Measurements from ENCODE around the gene C16orf74. TPM values are rescaled to one million over a fixed set of nuclear protein-coding genes. Genes with fewer than 3 reads are reported as not detected.

Gene C16orf74
- total and polyA plus RNA-seq, 10 donors: 12.1 to 107 (median 19.3) TPM

DNA sequence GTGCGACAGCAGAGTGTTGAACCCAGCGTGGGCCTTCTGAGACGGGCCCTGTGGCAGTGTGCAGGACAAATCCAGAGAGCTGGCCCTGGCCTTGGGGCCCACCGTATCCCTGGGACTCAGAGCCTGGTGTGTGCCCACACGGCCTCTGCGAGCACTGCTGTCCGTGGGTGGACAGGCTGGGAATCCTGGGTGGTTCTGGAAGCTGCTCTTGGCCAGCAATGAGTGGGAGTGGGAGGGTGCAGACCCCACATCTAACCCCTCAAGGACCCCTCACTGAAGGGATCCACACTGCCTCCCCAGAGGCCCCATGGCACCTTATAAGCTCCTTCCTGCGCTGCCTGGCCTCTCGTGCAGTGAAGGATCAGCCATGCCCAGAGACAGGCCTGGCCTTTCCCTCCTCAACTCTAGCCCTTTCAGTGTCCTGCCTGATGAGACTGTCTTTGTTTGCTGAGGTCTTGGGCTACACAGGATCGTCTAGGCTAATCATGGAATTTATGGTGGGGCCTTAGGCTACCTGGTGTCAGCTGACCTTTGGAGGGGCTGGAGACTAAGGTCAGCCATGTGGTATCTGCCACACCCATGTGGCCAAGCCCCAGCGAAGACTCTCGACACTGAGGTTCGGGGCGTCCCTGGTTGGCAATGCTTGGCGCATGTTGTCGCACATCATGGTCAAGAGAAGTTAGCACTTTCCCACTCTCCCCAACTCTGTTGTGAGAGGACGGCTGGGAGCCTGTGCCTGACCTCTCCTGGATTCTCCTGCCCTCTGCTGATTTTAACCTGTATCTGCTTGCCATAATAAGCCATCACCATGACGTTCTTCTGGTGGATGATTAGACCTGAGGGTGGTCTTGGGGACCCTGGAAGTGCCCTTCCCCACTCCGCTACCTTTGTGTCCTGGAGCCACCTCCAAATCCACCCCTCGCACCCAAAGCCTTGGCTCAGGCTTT is 45.7 kb downstream of the C16orf74 start:
- H3K4me1 ChIP-seq: no peaks in the 10 kb centered on the region
- H3K4me3 ChIP-seq: no peak overlapping the region
- WGBS, 5 donors: 89 to 93% (median 91%) methylated on average over 17 to 20 of the region's 20 CpGs
- H3K36me3 ChIP-seq: peaks cover 0 to 24% (median 0%) of the 10 kb centered on the region in 6 donors
- no peak for TF ChIP-seq POLR2A (IDR thresholded peaks at IDR 0.05)
- no peak for TF ChIP-seq POLR2AphosphoS5 (IDR thresholded peaks at IDR 0.05)
- TF ChIP-seq CTCF (IDR thresholded peaks at IDR 0.05 in 8 of 11, conservative IDR thresholded peaks at IDR 0.05 in 3 of 11): no peak
- intact Hi-C loops (cut with DNase I; ENCODE audit: low total_unique reads): no loop called here
- peaks cover 0 to 6% (median 0%) of the 10 kb centered on the region in 8 donors for H3K9me3 ChIP-seq
- no peak for DNase-seq
- no peak overlapping the region for H3K27ac ChIP-seq
- H3K27me3 ChIP-seq (replicated peaks in 1 of 7): no peaks in the 10 kb centered on the region

DNA sequence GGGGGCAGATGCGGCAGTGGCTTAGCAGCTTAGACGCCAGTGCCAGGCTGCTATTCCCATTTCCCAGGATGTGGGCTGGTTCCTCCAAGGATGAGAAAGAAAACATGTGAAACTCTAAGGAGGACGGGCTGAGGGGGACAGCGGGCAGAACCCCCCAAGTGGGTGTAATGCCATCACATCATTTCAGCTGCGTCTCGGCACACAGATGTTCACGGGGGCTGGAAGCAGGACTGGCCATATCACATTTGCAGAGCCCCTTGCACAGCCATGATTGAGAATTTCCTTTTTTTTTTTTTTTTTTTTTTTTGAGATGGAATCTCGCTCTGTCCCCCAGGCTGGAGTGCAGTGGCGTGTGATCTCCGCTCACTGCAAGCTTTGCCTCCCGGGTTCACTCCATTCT is 46.9 kb downstream of the C16orf74 start:
- intact Hi-C loops (cut with DNase I; ENCODE audit: low total_unique reads): no loop called here
- no peak overlapping the region for H3K27ac ChIP-seq
- H3K36me3 ChIP-seq: peaks cover 0 to 15% (median 0%) of the 10 kb centered on the region in 6 donors
- H3K9me3 ChIP-seq: peaks cover 0 to 6% (median 0%) of the 10 kb centered on the region in 8 donors
- WGBS, 5 donors: 88 to 96% (median 94%) methylated on average over 11 of the region's 11 CpGs
- no peak for DNase-seq
- no peak overlapping the region for H3K4me3 ChIP-seq
- peaks cover 0 to under 1% (median 0%) of the 10 kb centered on the region in 7 donors for H3K27me3 ChIP-seq (replicated peaks in 1 of 7)
- no peak for TF ChIP-seq POLR2A (IDR thresholded peaks at IDR 0.05)
- no peaks in the 10 kb centered on the region for H3K4me1 ChIP-seq

- Histone ChIP-seq H3K36me3 (no peaks in the 10 kb centered on the region), H3K9me3 (peaks cover 0 to 6% (median 0%) of the 10 kb centered on the region in 8 donors), H3K4me1 (no peaks in the 10 kb centered on the region), H3K27me3 (replicated peaks in 1 of 7) (peaks cover 0 to 38% (median 0%) of the 10 kb centered on the region in 7 donors), H3K4me3 (no peak overlapping the region), H3K27ac (no peak overlapping the region)
- TF ChIP-seq POLR2AphosphoS5 (IDR thresholded peaks at IDR 0.05) (no peak), POLR2A (IDR thresholded peaks at IDR 0.05) (no peak), CTCF (IDR thresholded peaks at IDR 0.05 in 8 of 11, conservative IDR thresholded peaks at IDR 0.05 in 3 of 11) (no peak)
- WGBS, 5 donors: 61 to 75% (median 70%) methylated on average over 7 of the region's 7 CpGs
- intact Hi-C loops (cut with DNase I; ENCODE audit: low total_unique reads): no loop called here
- DNase-seq: no peak
These were observed 51.3 kb downstream of the C16orf74 start for GRCh38 chr16:85699628-85700027.

DNA sequence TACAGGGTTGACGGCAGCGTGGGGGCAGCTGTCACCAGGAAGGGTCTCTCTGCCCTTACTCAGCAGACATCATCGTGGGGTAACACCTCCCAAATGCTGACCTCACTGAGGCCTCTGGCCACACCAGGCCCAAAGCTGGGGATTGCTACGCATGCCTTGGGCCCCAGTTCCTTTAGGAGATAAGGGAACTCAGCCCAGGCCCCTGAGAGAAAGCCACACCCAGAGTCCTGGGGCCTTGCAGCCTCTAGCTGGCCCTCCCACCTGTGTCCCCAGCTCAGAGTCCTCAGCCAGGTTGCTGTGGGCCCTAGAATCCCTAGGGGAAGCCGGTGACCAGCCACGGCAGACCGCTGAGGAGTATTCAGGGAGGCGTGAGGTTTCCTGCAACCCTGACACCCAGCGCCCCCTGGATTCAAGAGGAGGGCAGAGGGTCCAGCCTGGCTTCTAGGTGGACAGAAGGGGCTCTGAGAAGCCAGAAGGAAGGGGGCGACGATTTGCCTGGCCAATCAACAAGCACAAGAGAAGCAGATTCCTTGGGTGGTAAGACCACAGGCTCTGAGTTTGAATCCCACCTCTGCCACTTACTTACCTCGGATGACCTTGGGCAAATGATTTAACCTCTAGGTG is 51.8 kb downstream of the C16orf74 start:
- Histone ChIP-seq H3K4me3 (no peak overlapping the region), H3K4me1 (no peaks in the 10 kb centered on the region), H3K9me3 (peaks cover 0 to 6% (median 0%) of the 10 kb centered on the region in 8 donors), H3K27me3 (replicated peaks in 1 of 7) (peaks cover 0 to 40% (median 0%) of the 10 kb centered on the region in 7 donors), H3K36me3 (no peaks in the 10 kb centered on the region), H3K27ac (no peak overlapping the region)
- intact Hi-C loops (cut with DNase I; ENCODE audit: low total_unique reads): no loop called here
- WGBS, 5 donors: 69 to 79% (median 75%) methylated on average over 9 to 12 of the region's 12 CpGs
- TF ChIP-seq POLR2AphosphoS5 (IDR thresholded peaks at IDR 0.05) (no peak), POLR2A (IDR thresholded peaks at IDR 0.05) (no peak), CTCF (IDR thresholded peaks at IDR 0.05 in 8 of 11, conservative IDR thresholded peaks at IDR 0.05 in 3 of 11) (no peak)
- no peak for DNase-seq
